Stimulated activated CD4-positive, alpha-beta T cell treated with anti-CD3 and anti-CD28 coated beads, Interleukin-4, amount 100 ng/mL, for 24 hours (primary cell): ENCODE results near the gene ARHGAP15.
A peak's percentile ranks its signal among the peaks of the same experiment; 100 is the strongest.

Experiments used
- DNase-seq: peaks from one replicate; pipeline ENCODE4 v3.0.0-alpha.2; 2020

Gene ARHGAP15

DNA sequence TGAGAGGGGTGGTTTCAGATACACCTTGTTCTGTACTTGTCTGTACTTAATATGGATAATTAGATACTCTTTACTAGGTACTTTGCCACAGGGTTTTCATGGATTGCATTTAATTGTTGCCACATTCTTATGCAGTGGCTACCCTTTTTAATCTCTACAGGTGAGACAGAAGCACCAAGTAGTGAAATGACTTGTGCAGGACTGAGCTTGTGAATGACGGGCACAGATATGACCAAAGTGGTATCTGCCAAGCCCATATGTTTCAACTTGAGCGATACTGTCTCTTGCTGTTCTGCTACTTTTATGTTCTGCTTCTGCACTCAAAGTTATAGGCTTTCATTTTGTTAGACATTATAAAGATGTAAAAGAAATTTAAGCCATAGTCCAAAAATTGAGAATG lies 288.2 kb downstream of the ARHGAP15 start:
- no peak for DNase-seq

GRCh38 chr2:143420313-143420712 lies 291.1 kb downstream of the ARHGAP15 start:
- no peak for DNase-seq

- DNase-seq: no peak
These were observed 293.5 kb downstream of the ARHGAP15 start for GRCh38 chr2:143422681-143423080.

DNA sequence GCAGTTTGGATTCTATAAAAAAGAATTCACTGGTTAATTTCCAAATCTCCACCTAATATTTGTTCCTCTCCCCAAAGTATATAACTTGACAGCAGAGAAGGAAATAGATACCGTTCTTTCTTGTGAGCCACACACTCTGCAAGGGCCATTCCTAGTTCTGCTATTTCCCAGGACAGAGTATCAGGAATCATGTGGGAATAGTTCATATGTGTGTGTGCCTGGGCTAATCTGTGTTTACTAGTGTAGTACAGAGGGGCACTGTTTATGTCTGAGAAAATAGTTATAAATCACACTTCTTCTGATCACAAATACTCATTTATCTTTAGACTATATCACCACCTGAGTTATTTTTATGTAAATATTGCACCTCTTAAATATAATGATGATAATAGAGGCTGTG lies 296.7 kb downstream of the ARHGAP15 start:
- DNase-seq: no peak

DNA sequence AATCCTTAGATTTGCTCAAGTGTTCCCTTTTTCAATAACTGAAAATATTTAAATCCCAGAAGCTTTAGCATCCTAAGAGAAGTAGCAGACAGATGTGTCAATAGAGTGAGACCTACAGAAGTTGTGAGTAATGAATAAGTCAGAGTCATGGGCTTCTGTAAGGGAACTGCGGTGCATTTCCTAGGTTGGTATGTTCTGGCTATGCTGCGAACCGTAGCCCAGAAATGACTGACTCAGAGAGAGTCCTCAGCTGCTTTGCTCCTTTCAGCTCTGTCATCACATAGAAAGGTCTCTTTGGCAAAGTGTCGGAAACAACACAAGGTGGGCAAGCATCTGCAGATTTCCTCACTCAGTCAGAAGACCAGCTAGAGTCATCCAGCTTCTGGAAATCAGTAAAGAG lies 297.1 kb downstream of the ARHGAP15 start:
- DNase-seq: no peak

GRCh38 chr2:143428700-143429099 lies 299.5 kb downstream of the ARHGAP15 start:
- DNase-seq: peak; percentile 51

DNA sequence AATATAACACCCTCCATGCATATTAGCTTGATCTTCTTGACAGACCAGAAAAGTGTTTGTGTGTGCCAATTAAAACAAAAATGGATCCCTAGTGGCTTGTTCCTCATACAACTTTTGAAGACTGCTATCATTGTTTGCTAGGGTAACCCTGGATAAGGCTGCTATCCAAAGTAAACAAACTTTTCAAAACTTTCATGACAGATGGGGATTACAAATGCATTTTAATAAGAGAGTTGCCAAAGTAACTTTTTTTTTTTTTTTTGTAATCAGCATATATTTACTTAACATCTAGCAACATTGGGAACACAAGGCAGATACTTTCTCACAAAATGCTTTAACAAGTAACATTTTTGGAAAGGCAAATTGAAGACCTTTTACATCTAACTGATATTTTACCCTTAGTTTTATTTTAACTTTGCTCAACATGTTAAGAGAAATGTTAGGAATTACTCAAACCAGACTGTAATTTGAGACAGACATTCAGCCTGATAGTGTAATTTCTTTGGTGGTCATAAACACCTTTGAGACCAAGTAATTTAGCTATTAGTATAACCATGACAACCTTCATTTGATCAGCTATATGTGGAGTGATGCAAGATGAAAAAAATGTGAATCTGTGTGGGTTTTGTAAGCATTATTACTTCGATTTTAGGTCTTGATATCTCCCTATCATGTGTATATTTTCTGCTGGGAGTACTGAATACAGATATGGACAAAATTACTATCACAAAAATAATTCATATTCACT lies 300.9 kb downstream of the ARHGAP15 start:
- no peak for DNase-seq

- DNase-seq: no peak
These were observed 302.1 kb downstream of the ARHGAP15 start for GRCh38 chr2:143431316-143431715.

GRCh38 chr2:143433251-143433650 lies 304.0 kb downstream of the ARHGAP15 start:
- DNase-seq: no peak

DNA sequence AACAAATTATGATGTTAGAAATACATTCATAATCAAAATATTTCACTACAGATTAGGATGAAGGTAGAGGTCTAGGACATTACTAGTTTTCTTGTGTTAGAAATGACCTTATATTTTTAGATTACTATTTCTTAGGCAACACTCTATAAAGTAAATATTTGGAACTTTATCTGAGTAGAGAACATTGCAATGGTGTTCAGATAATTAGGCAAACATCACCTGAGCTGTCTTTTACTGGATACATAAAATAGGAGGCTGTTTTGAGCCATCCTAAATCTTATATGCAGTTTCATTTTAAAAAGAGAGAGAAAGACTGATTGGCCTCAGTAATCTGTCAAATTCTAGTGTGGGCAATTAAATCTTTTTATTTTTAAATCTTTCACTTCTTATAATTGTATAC lies 304.6 kb downstream of the ARHGAP15 start:
- DNase-seq: no peak

- no peak for DNase-seq
These were observed 305.2 kb downstream of the ARHGAP15 start for GRCh38 chr2:143434445-143434844.

DNA sequence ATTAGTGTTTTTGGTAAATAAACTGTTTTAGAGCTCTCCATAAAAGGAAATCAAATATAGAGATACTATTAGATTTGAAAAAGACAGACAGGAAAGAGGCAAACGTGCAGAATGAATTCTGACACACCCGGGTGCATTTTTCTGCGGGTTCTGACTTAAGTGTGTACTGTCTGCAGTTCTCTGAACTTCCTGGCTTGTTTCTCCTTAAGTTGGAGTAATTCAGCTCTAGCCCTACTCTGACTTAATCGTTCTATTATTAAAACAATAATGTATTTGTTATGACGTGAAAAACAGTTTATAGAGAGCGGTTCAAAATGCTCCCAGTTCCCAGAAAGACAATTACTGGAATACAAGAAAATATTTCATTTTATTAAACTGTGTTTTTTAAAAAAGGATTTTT lies 305.9 kb downstream of the ARHGAP15 start:
- DNase-seq: no peak

GRCh38 chr2:143436951-143437350 lies 307.7 kb downstream of the ARHGAP15 start:
- no peak for DNase-seq

DNA sequence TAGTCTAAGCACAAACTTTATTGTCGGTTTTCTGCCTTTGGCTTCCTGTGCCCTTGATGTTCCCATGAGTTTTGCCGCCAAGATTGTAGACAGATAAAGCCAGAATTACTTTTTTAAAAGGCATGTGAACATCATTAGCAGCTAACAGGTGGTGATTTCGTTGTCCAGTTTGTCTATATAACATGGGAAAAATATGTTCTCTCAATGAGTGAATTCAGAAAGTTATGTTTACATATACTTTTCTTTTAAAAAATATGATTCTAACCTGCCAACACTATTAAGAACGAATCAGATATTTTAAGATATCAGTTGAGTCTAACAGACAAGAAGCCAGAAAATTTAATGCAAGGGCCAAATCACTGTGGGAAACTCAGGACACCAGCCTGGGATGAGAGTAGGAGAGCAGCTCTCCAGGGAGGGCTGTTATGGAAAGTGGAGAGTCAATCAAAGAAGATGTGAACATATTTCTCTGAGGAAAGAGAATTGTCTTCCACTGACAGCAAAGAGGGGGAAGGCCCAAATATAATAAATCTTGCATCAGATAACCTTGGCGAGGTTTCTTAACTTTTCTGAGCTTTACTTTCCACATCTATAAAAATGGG lies 311.3 kb downstream of the ARHGAP15 start:
- no peak for DNase-seq

- no peak for DNase-seq
These were observed 313.0 kb downstream of the ARHGAP15 start for GRCh38 chr2:143442193-143442592.

GRCh38 chr2:143451642-143452281 lies 322.5 kb downstream of the ARHGAP15 start:
- DNase-seq: peak; percentile 20

DNA sequence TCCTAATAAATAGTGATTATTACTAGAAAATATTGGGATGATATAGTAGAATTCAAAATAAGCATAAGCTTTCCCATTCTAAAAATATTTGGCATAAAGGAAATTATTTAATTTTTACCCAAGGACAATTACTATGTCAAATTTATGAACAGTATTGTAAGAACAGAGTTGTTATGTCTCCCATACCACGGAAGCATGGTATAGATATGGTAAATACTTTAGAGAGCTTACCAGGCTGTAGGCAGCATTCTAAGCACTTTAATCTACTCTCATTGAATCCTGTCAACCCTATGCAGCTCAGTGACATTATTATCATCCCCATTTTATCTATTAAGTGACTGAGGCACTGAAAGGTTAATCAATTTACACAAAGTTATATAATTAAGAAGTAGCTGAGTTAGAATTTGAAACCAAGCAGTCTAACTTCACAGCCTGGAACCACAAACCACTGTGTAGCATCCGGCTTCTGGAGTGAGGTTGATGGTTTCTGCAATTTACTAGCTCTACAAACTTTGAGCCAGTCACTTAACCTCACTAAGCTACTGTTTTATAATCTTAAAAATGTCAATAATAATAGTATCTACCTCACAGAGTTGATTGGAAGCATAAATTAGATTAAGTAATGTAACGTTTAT lies 323.7 kb downstream of the ARHGAP15 start:
- DNase-seq: peak; percentile 24

DNA sequence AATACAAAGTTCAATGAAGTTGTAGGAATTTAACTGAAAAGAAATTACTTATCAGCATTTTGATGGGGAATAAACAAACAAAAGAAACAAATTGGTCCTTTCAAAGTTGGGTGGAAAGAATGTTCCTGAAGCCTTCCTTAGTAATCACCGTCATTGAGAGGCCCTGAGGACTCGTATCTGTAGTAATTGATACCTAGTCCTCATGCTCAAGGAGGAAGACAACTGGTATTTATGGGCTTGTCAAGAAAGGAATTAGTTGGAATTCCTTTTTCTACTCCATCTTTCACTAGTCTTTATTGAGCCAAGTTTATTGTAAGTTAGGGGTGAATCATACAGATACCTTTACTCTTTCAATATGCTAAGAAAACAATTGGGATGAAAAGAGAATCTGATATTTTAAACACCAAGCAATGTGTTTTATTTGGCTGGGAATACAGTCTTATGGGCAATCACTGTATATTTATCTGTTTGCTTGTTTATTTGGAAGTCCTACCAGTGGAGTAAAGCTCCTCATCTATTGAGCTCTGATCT lies 324.8 kb downstream of the ARHGAP15 start:
- no peak for DNase-seq

DNA sequence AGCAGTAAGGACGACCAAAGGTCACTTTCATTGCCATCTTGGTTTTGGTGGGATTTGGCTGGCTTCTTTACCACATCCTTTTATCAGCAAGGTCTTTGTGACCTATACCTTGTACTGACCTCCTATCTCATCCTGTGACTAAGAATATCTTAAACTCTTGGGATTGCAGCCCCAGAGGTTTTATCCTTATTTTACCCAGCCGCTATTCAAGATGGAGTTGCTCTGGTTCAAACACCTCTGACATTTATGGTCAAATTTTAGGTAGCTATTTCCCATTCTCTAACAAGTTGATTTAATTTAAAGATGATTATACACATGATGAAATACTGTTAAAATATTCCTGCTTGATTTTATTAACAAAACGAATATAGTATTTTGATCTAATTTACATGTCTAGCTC lies 326.1 kb downstream of the ARHGAP15 start:
- DNase-seq: no peak

- no peak for DNase-seq
These were observed 329.3 kb downstream of the ARHGAP15 start for GRCh38 chr2:143458258-143459190.

GRCh38 chr2:143460382-143460781 lies 331.2 kb downstream of the ARHGAP15 start:
- no peak for DNase-seq

- no peak for DNase-seq
These were observed 334.5 kb downstream of the ARHGAP15 start for GRCh38 chr2:143463719-143464118.
